GM18951 (cell line): ENCODE data around the gene COA5.

Source experiments
- POLR2A ChIP-seq: IDR thresholded peaks from 4 replicates; pipeline ENCODE4 v1.6.1; 2011; ENCODE audit warnings: mild to moderate bottlenecking; ENCODE audit not compliant: insufficient read length, insufficient read depth; ENCODE audit errors: extremely low read depth
- in situ Hi-C: fragments of 300-500 bp; cut with MboI; formaldehyde crosslinking; loops from one replicate; pipeline ENCODE4 v1.12.0; 2022; ENCODE audit warnings: low sequenced_read_pairs, mixed read lengths, inconsistent platforms; ENCODE audit not compliant: unreplicated experiment

The COA5 gene

DNA sequence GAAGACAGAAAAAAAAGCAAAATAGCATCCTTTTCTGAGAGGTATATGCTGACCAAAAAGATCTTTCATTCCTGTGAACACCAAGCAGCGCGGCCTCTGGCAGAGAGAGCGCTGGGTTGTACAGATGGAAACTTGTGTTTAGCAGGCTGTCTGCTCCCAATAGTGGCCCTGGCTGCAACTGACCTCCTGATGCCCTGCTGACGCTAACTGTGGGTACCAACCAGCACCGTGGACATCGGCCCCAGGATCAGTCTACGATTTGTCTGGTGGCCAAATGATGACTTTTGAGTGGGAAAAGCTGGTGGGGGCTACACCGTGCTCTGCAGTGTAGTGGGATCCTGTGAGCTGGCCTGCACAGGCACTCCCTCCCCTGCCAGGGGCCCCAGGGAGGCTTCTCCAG is 15.7 kb downstream of the COA5 start:
- in situ Hi-C loops: no loop called here

DNA sequence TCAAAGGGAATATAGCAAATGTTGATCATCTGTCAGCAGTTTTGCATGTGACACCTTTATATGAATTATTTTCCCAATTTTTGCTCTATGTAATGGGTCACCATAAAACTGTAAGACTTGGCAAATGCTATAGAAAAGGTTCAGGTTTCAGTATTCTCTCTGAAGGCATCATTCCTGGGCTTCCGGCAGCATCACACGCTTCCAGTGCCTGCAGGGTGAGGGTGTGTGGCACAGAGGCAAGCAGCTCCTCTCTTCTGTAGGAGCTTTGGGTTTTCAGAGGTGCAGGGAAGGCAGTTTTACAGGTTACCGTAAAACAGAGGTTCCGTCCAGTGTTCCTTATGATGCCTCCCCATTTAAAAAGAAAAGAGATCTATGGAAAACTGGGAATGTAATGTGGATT is 18.8 kb downstream of the COA5 start:
- in situ Hi-C loops: no loop called here
- no peak for TF ChIP-seq POLR2A

More for the DNA sequence above, 15.7 kb downstream of the COA5 start:
- TF ChIP-seq POLR2A: no peak

DNA sequence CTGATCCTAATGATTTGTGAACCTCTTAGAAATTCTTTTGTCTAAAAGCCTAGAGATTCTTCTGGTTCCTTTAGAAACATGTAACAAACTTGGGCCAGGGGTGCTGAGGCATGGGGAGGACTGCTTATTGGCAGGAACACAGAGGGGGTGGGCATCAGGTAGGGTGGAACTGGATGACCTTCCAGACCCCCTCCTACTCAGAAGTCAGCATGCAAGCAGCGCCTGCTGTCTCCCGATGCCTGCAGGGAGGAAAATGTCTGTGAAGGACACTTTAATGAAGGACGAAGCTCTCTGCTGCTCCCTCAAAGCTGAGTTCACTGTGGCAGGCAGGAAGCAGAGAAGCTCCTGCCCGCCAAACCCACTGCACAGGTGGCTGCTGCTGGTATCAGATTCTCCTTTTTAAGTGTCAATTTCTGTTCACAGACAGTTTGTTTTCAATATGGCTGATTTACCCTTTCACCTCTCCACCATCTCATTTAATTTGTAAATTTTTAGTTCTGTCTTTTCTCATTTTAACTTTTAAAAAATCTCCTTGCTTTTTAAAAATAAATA is 19.4 kb downstream of the COA5 start:
- TF ChIP-seq POLR2A: no peak
- in situ Hi-C loops: no loop called here

DNA sequence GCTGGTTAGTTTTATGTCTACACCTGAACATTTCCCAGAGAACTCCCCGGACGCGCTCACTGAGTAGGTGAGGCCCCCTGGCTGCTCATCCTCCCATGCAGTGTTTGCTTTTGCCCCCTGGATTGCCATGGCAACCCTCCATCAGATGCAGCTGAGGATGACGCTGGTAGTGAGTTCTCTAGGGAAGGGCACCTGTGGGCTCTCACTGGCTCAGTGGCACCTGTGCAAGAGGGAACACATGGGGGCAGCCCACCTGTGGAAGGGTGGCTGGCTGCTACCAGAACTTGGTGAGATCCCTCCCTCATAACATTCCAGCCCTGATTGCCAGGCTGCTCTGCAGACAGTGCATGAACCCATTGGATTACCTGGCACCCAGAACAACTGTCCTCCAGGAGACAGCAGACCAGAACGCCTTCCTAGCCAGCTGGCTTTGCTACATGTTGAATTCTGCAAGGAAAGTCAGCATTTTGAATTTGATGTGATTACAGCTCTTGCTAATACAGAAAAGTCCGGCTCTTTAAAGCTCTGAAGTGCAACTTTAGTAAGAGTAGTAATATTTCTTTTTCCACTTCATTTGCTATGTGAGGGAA is 21.7 kb downstream of the COA5 start:
- in situ Hi-C loops: no loop called here
- no peak for TF ChIP-seq POLR2A

DNA sequence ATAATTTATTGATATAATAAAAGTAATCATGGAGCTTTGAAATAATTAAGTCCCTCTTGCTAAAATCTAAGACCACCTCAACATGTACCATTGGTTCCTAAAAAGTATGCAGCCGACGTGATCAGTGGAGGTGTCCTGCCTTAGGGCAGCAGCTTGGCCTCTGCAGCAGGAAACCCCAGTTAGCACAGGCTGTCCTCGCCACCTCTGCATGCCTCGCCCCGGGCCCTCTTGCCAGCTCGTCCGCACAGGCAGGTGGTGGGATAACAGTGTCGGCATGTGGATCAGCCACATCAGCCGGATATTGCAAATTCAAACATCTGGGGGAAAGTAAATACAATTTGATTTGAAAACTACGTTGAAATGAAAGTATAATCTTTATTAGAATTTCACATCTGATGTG is 22.9 kb downstream of the COA5 start:
- in situ Hi-C loops: no loop called here
- no peak for TF ChIP-seq POLR2A

DNA sequence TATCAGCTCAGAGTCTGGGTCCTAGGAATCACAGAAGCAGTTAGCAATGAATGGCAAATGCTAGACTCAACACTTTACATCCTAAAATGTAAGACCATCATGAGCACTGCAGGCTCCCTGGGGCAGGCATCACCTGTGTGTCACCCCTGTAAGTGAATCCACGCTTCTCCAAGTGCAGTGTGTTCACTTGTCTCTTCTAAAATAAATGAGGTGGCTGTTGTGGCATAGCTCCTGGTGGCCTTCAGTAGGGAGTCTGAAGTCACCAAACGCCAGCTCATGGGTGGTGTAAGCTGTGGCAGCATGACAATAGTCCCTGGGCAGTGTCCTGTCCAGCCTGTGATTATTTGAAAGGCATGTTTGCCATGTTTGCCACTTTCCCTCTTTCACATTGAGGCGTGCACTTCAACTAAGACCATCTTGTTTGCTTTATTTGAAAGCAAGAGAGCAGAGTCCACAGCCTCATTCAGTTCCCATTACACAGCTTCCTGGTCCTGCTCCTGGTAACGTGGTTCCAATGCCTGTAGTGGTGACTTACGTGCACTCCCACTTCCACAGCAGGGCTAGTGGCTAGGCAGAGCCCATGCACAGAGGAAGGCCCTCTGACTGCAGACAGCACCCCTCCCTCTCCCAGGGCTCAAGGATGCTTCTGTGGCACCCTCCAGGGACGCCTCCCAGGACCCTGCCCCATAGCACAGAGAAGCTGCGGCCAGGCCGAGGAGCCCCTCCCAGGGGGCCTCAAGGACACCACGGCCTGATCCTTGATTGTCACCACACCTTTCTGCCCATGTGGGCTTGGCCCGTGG is 24.3 kb downstream of the COA5 start:
- in situ Hi-C loops: no loop called here
- TF ChIP-seq POLR2A: no peak

DNA sequence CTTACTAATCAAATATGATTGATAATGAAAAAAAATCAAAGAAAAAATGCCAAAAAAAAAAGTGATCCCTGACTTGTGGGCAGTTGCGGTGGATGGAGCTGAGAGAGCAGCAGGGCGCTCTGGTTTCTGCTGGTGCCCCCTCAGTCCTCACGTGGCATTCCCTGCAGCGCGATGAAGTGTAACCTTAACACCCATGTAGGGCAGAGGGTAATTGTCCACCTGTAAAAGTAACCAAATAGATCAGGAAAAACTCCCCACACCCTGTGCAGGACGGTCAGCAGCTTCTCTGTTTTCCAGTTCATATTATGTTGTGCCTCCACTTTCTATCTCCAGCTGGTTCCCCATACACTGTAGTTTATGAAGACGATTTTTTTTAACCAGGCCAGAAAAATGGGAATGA is 25.0 kb downstream of the COA5 start:
- in situ Hi-C loops: no loop called here
- no peak for TF ChIP-seq POLR2A

DNA sequence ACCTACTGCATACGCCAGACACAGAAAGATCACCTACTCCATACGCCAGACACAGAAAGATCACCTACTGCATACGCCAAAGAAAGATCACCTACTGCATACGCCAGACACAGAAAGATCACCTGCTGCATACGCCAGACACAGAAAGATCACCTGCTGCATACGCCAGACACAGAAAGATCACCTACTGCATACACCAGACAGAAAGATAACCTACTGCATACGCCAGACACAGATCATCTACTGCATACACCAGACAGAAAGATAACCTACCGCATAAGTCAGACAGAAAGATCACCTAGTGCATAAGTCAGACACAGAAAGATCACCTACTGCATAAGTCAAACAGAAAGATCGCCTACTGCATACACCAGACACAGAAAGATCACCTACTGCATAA is 25.8 kb downstream of the COA5 start:
- in situ Hi-C loops: no loop called here
- no peak for TF ChIP-seq POLR2A

DNA sequence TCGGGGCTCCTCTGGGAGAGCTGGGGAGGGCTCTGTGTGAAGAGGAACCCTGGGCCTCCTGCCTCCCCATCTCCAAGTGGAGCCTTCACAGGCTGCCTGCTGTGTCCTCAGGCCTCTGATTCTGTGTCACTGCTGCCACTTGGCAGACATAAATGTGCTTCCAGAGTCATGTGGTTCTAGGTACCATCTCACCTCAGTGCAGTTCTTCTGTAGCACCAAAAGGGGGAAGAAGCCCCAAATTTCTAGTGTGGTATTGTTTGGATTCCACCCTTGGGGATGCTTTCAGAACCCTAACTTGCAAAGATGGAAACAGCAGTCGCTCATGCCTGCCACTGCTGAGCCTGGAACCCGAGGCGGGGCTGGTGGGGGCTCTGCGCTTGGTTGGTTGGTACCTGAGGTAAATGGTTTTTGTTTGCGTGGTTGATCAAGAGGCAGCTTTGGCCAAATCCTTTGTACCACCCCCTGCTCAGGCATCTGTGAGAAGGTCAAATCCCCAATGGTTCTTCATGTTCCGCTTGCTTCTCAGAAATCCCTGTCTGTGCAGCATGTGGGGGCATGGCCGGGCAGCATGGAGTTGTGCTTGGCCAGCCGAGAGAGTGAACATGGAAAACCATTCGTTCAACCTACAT is 27.5 kb downstream of the COA5 start:
- no peak for TF ChIP-seq POLR2A
- in situ Hi-C loops: no loop called here

DNA sequence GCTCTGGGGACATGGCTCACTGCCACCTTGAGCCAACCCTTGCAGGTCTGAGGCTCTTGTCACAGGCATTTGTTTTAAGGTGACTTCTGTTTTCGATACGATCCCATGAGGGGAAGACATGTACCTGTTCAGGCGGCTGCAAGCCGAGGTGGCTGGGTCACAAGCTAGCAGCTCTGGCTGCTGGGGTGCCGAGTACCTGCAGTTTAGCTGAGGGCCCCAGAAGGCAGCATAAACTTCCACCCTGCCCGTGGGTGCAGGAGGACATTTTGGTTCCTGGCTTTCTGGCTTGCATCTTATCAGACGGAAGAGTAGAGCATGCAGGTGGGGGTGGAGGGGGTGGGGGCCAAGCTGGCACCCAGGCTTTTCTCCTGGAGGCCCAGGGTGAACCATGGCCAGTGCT is 28.4 kb downstream of the COA5 start:
- in situ Hi-C loops: no loop called here
- no peak for TF ChIP-seq POLR2A

DNA sequence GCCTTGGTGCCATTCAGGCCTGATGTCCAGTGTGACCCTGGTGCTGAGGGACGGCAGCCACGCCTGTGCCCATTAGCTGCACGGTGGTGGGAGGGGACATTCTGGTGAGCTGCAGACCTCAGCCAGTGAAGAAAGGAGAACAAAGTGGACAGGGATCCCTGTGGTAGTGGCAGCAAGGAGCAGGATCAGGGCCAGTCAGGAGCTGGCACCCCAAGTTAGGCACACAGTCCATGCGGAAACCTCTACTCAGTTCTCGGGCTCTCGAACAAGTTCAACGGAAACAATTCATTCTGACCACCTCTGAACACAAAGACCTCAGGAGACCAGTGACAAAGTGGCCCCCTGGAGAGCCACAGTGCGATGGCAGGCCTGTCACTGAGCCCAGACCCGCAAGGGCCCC is 30.1 kb downstream of the COA5 start:
- in situ Hi-C loops: no loop called here
- no peak for TF ChIP-seq POLR2A

DNA sequence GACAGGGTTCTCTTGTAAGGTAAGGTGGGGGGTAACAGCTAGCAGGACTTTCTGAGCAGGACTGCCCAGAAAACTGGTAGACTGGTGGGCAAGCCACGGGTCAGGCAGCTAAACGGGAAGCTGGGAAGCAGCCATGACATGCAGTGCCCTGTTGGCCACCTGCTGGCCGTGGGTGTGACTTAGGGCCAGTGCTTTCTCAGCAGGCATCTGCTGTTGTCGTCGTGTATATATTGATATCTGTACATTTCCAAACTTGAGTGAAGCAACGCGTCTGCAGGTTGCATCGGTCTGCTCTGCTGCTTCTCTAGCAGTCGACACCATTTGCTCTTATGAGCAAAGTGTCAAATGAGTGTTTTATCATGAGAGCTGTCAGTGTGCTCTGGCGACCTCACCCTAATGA is 31.0 kb downstream of the COA5 start:
- in situ Hi-C loops: no loop called here
- TF ChIP-seq POLR2A: no peak

DNA sequence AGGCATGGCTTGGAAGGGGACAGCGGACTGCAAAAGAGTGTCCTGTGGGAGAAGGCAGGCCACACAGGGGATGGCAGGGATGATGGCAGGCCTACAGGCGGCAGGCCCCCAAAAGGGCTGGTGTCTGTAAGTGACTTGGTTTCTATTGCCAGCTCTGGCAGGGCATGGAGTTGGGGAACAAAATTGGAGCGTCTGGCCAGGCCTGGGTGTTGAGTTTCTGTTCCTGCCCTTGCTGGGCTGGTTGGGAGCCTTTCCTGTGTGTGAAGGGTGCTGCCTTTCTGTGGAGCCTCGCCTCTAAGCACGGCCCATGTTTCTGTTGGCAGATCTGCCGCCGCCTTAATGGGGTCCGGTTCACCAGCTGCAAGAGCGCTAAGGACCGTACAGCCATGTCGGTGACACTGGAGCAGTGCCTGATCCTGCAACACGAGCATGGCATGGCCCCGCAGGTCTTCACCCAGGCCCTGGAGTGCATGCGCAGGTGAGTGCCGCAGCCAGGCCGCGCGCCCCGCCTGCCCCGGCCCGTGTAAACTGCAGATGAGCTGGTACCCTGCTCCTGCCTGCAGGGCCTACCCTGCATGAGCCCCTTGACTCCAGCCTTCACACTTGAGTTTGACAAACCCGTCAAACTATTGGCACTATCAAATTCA is 31.5 kb downstream of the COA5 start:
- in situ Hi-C loops: no loop called here
- TF ChIP-seq POLR2A: no peak
